Measurements from ENCODE around the gene PSORS1C2.

PSORS1C2 gene

GRCh38 chr6:31112478-31112877 is 26.4 kb downstream of the PSORS1C2 start, which contains the start of gene C6orf15:
Gene C6orf15, minus strand, starts transcription at chr6:31112575. Its CDS starts 20 bp downstream, at chr6:31112555.
- no peak for DNase-seq

GRCh38 chr6:31111712-31112111 is 27.2 kb downstream of the PSORS1C2 start:
- DNase-seq: no peak

GRCh38 chr6:31110825-31111582 is 27.9 kb downstream of the PSORS1C2 start:
- DNase-seq: no peak

GRCh38 chr6:31107052-31107451 is 31.8 kb downstream of the PSORS1C2 start:
- no peak for DNase-seq

GRCh38 chr6:31103136-31103535 is 35.7 kb downstream of the PSORS1C2 start:
- DNase-seq: no peak

- DNase-seq: no peak
These were observed 40.4 kb downstream of the PSORS1C2 start for GRCh38 chr6:31098449-31098938.

- no peak for DNase-seq
These were observed 42.2 kb downstream of the PSORS1C2 start for GRCh38 chr6:31096656-31097055.

GRCh38 chr6:31096215-31096614 is 42.7 kb downstream of the PSORS1C2 start:
- no peak for DNase-seq

- DNase-seq: no peak
These were observed 44.4 kb downstream of the PSORS1C2 start for GRCh38 chr6:31094389-31094881.

GRCh38 chr6:31092769-31093505 is 45.9 kb downstream of the PSORS1C2 start:
- no peak for DNase-seq

- no peak for DNase-seq
These were observed 46.6 kb downstream of the PSORS1C2 start for GRCh38 chr6:31092238-31092637.

GRCh38 chr6:31091680-31092079 is 47.2 kb downstream of the PSORS1C2 start:
- DNase-seq: no peak

GRCh38 chr6:31090973-31091364 is 47.9 kb downstream of the PSORS1C2 start:
- no peak for DNase-seq

- DNase-seq: no peak
These were observed 48.4 kb downstream of the PSORS1C2 start for GRCh38 chr6:31090275-31090972.

All from effector CD8-positive, alpha-beta T cell (primary cell).